Psoas muscle (tissue), 8 donors: Measurements from ENCODE around the gene RUVBL2. TPM values are rescaled to one million over a fixed set of nuclear protein-coding genes. Genes with fewer than 3 reads are reported as not detected.

ENCODE experiments used
- ATAC-seq, 4 donors: fragments of 200-7000 bp; cut with Tn5 transposase; one replicate each; pipeline ENCODE4 v1.9.1; 2020; ENCODE audit warnings: moderate library complexity in 3 of 4, mild to moderate bottlenecking in 2 of 4
- DNase-seq, 2 donors: peaks; one replicate each; pipeline ENCODE4 v3.0.0-alpha.2; 2020
- H3K27ac ChIP-seq: fragments of 200-600 bp; one replicate; pipeline ENCODE4 v1.8.0; 2022
- H3K27me3 ChIP-seq, 3 donors: fragments of 200-600 bp in 1 of 3; one replicate each; pipeline versions ENCODE4 v1.6.1 to v1.8.0; 2013 to 2022; ENCODE audit warnings: low read length in 2 of 3, mild to moderate bottlenecking in 2 of 3, moderate library complexity in 1 of 3; ENCODE audit not compliant: insufficient read depth in 3 of 3
- H3K36me3 ChIP-seq, 2 donors: fragments of 200-600 bp in 1 of 2; one replicate each; pipeline versions ENCODE4 v1.6.1 to v1.8.0; 2013 to 2022; ENCODE audit warnings: low read depth in 1 of 2, mild to moderate bottlenecking in 1 of 2, moderate library complexity in 1 of 2; ENCODE audit not compliant: insufficient read depth in 1 of 2
- H3K4me1 ChIP-seq: fragments of 200-600 bp; one replicate; pipeline ENCODE4 v1.8.0; 2022
- H3K4me3 ChIP-seq: fragments of 200-600 bp; one replicate; pipeline ENCODE4 v1.8.0; 2022; ENCODE audit warnings: mild to moderate bottlenecking
- H3K9me3 ChIP-seq: fragments of 200-600 bp; one replicate; pipeline ENCODE4 v1.8.0; 2022
- CTCF ChIP-seq: fragments of 200-600 bp; IDR thresholded peaks from one replicate; pipeline ENCODE4 v1.8.0; 2022; ENCODE audit warnings: antibody characterized with exemption
- WGBS, 3 donors: extraction: QIAGEN DNeasy Blood & Tissue Kit; methylation state at CpG; one replicate each; pipeline versions ENCODE4 v1.1.6 to v1.1.7; 2013; 5-methylcytosine and 5-hydroxymethylcytosine counted together
- intact Hi-C, 2 donors: fragments of 100-400 bp; cut with DNase I; formaldehyde crosslinking; loops; one replicate each; pipeline versions ENCODE4 v1.11.0 to v1.14.2; 2022
- polyA plus RNA-seq, 3 donors: library from polyadenylated mRNA; stranded (reverse); fragments of 200-250 nt; gene quantifications; one replicate each; pipeline ENCODE4 v1.2.3, GENCODE V29; 2013
- total RNA-seq, 4 donors: library from RNA; stranded (reverse); fragmentation: NEBNext Ultra II Directional in 2 of 4; extraction: Animal tissue kit (Norgen Biotek cat#: 25700) in 2 of 4; gene quantifications; one replicate each; pipeline versions ENCODE4 v1.2.1 to v1.2.4, GENCODE V29; 2021 to 2023
- donor health status: healthy with polysubstance abuse.
- donor health status: DM: no; HTN: no; CAD: no; lungs with moderate emphysema.
- donor health status: Bipolar disorder and iron deficiency.
- donor health status: healthy.
- donor health status: DM: yes; HTN: yes; CAD: no.
- donor health status: DM: no; HTN: no; CAD: no.
- donor health status: DM: no; HTN: no; CAD: no.
- donor health status: DM: yes; HTN: yes; CAD: no.

Gene RUVBL2
- total and polyA plus RNA-seq, 7 donors = 61.1 to 87.4 (median 76.5) TPM

- Histone ChIP-seq H3K4me1 (peaks cover 21% of the 10 kb centered on the region), H3K4me3 (no peak overlapping the region), H3K27me3 (no peaks in the 10 kb centered on the region), H3K36me3 (peaks cover 0 to 14% of the 10 kb centered on the region in 2 donors), H3K9me3 (no peaks in the 10 kb centered on the region), H3K27ac (no peak overlapping the region)
- DNase-seq (no peak), ATAC-seq (no peak)
- 79 to 89% (median 86%) methylated on average over 15 to 16 of the region's 16 CpGs for WGBS, 3 donors
- intact Hi-C loops = loop anchor here (5.0 to 10.0 kb wide), 2 partner anchors 82 to 325 kb away; partner anchors contain the start of gene DBP (in 1 of the 2)
- TF ChIP-seq CTCF = no peak
Measured at GRCh38 chr19:48959341-48960239, 34.1 kb upstream of the RUVBL2 start.

- no peak for DNase-seq
- no peak overlapping the region for H3K4me3 ChIP-seq
- no peaks in the 10 kb centered on the region for H3K9me3 ChIP-seq
- no peak for ATAC-seq
- H3K4me1 ChIP-seq = peaks cover 17% of the 10 kb centered on the region
- no peak overlapping the region for H3K27ac ChIP-seq
- WGBS, 3 donors = 78 to 88% (median 79%) methylated on average over 19 of the region's 19 CpGs
- TF ChIP-seq CTCF = no peak
- H3K36me3 ChIP-seq = peaks cover 0 to 15% of the 10 kb centered on the region in 2 donors
- intact Hi-C loops = loop anchor here (5.0 to 10.0 kb wide), 2 partner anchors 84 to 326 kb away; partner anchors contain the start of gene DBP (in 1 of the 2)
- H3K27me3 ChIP-seq = no peaks in the 10 kb centered on the region
Measured at GRCh38 chr19:48961051-48961649, 32.5 kb upstream of the RUVBL2 start.

- H3K27me3 ChIP-seq = no peaks in the 10 kb centered on the region
- peaks cover 20% of the 10 kb centered on the region for H3K4me1 ChIP-seq
- DNase-seq (no peak), ATAC-seq (no peak)
- no peak for TF ChIP-seq CTCF
- intact Hi-C loops = loop anchor here (5.0 to 10.0 kb wide), 2 partner anchors 84 to 327 kb away; partner anchors contain the start of gene DBP (in 1 of the 2)
- no peaks in the 10 kb centered on the region for H3K9me3 ChIP-seq
- peaks cover 0 to 16% of the 10 kb centered on the region in 2 donors for H3K36me3 ChIP-seq
- peak overlapping the region; percentile 89 for H3K27ac ChIP-seq
- 82 to 86% (median 85%) methylated on average over 12 of the region's 12 CpGs for WGBS, 3 donors
- H3K4me3 ChIP-seq = no peak overlapping the region
Measured at GRCh38 chr19:48961673-48962028, 32.0 kb upstream of the RUVBL2 start.

GRCh38 chr19:48962029-48962848 lies 31.4 kb upstream of the RUVBL2 start:
- intact Hi-C loops = loop anchor here (5.0 to 10.0 kb wide), 2 partner anchors 85 to 327 kb away; partner anchors contain the start of gene DBP (in 1 of the 2)
- 60 to 63% (median 61%) methylated on average over 22 of the region's 22 CpGs for WGBS, 3 donors
- no peak for TF ChIP-seq CTCF
- Histone ChIP-seq H3K27me3 (no peaks in the 10 kb centered on the region), H3K9me3 (no peaks in the 10 kb centered on the region), H3K4me3 (no peak overlapping the region), H3K36me3 (peaks cover 0 to 21% of the 10 kb centered on the region in 2 donors), H3K27ac (peak overlapping the region; percentile 89), H3K4me1 (peaks cover 24% of the 10 kb centered on the region)
- peak; percentile 52 to 77 for DNase-seq
- ATAC-seq = no peak
